Neutrophil (primary cell): ENCODE measurements around the gene NR1I3.
"Not testable (repeated sequence)": the region's sequence is repeated elsewhere in the genome, so short reads cannot be mapped to it uniquely, and the experiment has no call there.

Source experiments
- H3K27ac ChIP-seq: fragments of 200-600 bp; sonication (generic); 2 replicates; pipeline ENCODE4 v1.5.1; 2016; ENCODE audit warnings: mild to moderate bottlenecking, moderate library complexity
- H3K27me3 ChIP-seq: fragments of 200-600 bp; sonication (generic); 2 replicates; pipeline ENCODE4 v1.6.0; 2016; ENCODE audit warnings: mild to moderate bottlenecking
- H3K36me3 ChIP-seq: fragments of 200-600 bp; sonication (generic); 2 replicates; pipeline ENCODE4 v1.5.1; 2017
- H3K4me1 ChIP-seq, 2 experiments: fragments of 200-600 bp in 1 of 2; sonication (generic) in 1 of 2; 1 replicate in 1 of 2; 2 replicates in 1 of 2; pipeline versions ENCODE4 v1.5.1 to v1.6.1; 2013 to 2016; ENCODE audit warnings: low read depth in 1 of 2, low read length in 1 of 2, mild to moderate bottlenecking in 1 of 2, moderate library complexity in 1 of 2; ENCODE audit not compliant: control insufficient read depth in 1 of 2, insufficient read depth in 1 of 2
- H3K4me3 ChIP-seq, 2 experiments: fragments of 200-600 bp in 1 of 2; sonication (generic) in 1 of 2; 1 replicate in 1 of 2; 2 replicates in 1 of 2; pipeline ENCODE4 v1.5.1; 2013 to 2016; ENCODE audit warnings: low read depth in 1 of 2, low read length in 1 of 2, mild to moderate bottlenecking in 1 of 2, moderate library complexity in 1 of 2
- H3K9me3 ChIP-seq: fragments of 200-600 bp; sonication (generic); 2 replicates; pipeline ENCODE4 v1.5.1; 2016
- CTCF ChIP-seq: fragments of 200-600 bp; sonication (generic); IDR thresholded peaks from 2 replicates; pipeline ENCODE4 v1.5.1; 2016; ENCODE audit warnings: antibody characterized with exemption

NR1I3 gene

GRCh38 chr1:161261261-161262235 lies 23.5 kb upstream of the NR1I3 start:
- H3K4me1 ChIP-seq, result peaks cover 4 to 8% of the 10 kb centered on the region in 2 experiments
- TF ChIP-seq CTCF, result no peak

GRCh38 chr1:161260376-161261260 lies 22.6 kb upstream of the NR1I3 start:
- H3K4me1 ChIP-seq, result peaks cover 4 to 8% of the 10 kb centered on the region in 2 experiments
- H3K27me3 ChIP-seq, result peaks cover 68% of the 10 kb centered on the region
- TF ChIP-seq CTCF, result no peak
- H3K27ac ChIP-seq, result no peak overlapping the region
- H3K36me3 ChIP-seq, result no peaks in the 10 kb centered on the region
- peaks cover 11% of the 10 kb centered on the region for H3K9me3 ChIP-seq
- H3K4me3 ChIP-seq, result no peak overlapping the region

More at GRCh38 chr1:161261261-161262235, 23.5 kb upstream of the NR1I3 start:
- no peak overlapping the region for H3K4me3 ChIP-seq
- no peak overlapping the region for H3K27ac ChIP-seq
- peaks cover 11% of the 10 kb centered on the region for H3K9me3 ChIP-seq
- peaks cover 66% of the 10 kb centered on the region for H3K27me3 ChIP-seq
- H3K36me3 ChIP-seq, result no peaks in the 10 kb centered on the region

- Histone ChIP-seq H3K36me3 (no peaks in the 10 kb centered on the region), H3K4me3 (no peak overlapping the region), H3K27ac (no peak overlapping the region), H3K4me1 (peaks cover 4 to 8% of the 10 kb centered on the region in 2 experiments), H3K27me3 (peaks cover 68% of the 10 kb centered on the region), H3K9me3 (peaks cover 11% of the 10 kb centered on the region)
- TF ChIP-seq CTCF, result no peak
Observed at GRCh38 chr1:161259765-161260164, 21.8 kb upstream of the NR1I3 start.

GRCh38 chr1:161259345-161259702 lies 21.3 kb upstream of the NR1I3 start:
- Histone ChIP-seq H3K4me1 (peaks cover 4 to 8% of the 10 kb centered on the region in 2 experiments), H3K27me3 (peaks cover 68% of the 10 kb centered on the region), H3K4me3 (no peak overlapping the region), H3K9me3 (peaks cover 11% of the 10 kb centered on the region), H3K36me3 (no peaks in the 10 kb centered on the region), H3K27ac (no peak overlapping the region)
- TF ChIP-seq CTCF, result no peak

- TF ChIP-seq CTCF, result no peak
- H3K27ac ChIP-seq, result no peak within 1 kb of the TSS
- H3K4me3 ChIP-seq, result peak within 1 kb of the TSS; percentile 31 to 43
- peaks cover 4 to 8% of the 10 kb centered on the region in 2 experiments for H3K4me1 ChIP-seq
- H3K9me3 ChIP-seq, result peaks cover 11% of the 10 kb centered on the region
- peaks cover 68% of the 10 kb centered on the region for H3K27me3 ChIP-seq
- no peaks in the 10 kb centered on the region for H3K36me3 ChIP-seq
Observed at GRCh38 chr1:161258439-161259344, 20.7 kb upstream of the NR1I3 start, which contains the start of gene PCP4L1. Gene PCP4L1, plus strand, starts transcription at chr1:161258745. Its CDS starts 230 bp downstream, at chr1:161258975.

- H3K9me3 ChIP-seq, result peaks cover 11% of the 10 kb centered on the region
- not testable (repeated sequence) for H3K4me3 ChIP-seq, H3K36me3 ChIP-seq, H3K4me1 ChIP-seq, H3K27ac ChIP-seq
- H3K27me3 ChIP-seq, result peaks cover 57% of the 10 kb centered on the region
Observed at GRCh38 chr1:161257109-161257508, 19.1 kb upstream of the NR1I3 start.

GRCh38 chr1:161255955-161256520 lies 18.0 kb upstream of the NR1I3 start:
- not testable (repeated sequence) for H3K27ac ChIP-seq, H3K4me3 ChIP-seq, H3K4me1 ChIP-seq, H3K36me3 ChIP-seq
- H3K27me3 ChIP-seq, result peaks cover 47% of the 10 kb centered on the region
- H3K9me3 ChIP-seq, result peaks cover 11% of the 10 kb centered on the region
